ENCODE data around the gene ERMP1.

ERMP1 gene

DNA sequence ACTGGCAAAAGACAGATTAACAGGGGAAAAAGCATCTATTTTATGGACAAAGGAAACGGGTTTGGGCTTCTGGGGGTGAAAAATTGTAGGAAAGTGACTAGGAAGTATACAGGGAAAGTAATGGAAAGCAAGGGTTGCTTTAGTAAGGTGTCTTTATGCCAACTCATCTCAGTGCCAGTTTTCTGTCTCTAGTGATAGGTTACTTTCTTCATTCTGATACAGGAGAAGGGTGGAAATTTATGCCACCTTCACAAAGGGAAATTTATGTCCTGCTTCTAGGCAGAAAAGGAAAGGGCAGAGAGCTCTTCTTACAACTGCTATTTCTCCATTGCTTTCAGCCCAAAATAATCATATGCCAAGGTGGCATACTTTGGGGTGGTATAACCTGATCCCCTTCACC is 20.1 kb upstream of the ERMP1 start:
- DNase-seq = no peak

GRCh38 chr9:5851445-5851844 is 18.5 kb upstream of the ERMP1 start:
- no peak for DNase-seq

DNA sequence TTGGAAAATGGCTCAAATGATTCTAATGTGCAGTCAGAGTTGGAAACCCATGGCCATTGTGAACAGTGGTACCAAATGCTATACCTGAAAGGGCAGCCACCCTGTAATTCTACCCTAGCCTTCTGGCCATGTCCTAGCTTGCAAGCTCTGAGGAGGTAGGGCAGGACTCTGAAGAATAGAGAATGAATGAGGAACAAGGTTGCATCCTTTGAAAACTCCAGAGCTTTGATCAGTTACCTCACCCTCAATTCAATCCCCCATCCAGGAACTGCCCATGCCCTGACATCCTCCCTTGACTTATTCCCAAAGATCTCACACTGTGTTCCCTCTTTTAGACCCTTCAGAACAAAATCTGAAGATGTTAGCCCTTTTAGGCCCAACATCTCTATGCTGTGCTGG is 17.8 kb upstream of the ERMP1 start:
- DNase-seq = no peak

GRCh38 chr9:5848372-5848882 is 15.5 kb upstream of the ERMP1 start:
- DNase-seq = no peak

DNA sequence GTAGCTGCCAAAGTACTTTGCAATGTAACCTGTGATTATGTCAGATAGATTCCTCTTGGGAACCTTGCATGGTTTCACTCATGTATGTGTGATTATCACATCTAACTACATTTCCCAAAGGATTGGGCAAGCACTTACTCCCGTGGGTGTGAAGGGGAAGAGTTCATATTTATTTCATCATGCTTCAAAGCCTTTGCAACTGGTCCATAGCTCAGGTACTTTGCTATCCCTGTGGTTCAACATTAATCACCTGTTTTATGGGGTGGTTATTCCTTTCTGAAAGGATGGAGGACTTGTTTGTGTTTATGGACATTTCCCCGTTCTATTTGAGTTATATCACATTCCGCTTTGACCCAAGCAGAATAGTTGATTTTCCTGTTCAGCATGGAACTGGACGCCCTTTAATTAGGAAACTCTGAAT is 13.6 kb upstream of the ERMP1 start:
- no peak for DNase-seq

- no peak for DNase-seq
Measured at GRCh38 chr9:5846096-5846495, 13.2 kb upstream of the ERMP1 start.

- DNase-seq = no peak
Measured at GRCh38 chr9:5845157-5845531, 12.2 kb upstream of the ERMP1 start.

DNA sequence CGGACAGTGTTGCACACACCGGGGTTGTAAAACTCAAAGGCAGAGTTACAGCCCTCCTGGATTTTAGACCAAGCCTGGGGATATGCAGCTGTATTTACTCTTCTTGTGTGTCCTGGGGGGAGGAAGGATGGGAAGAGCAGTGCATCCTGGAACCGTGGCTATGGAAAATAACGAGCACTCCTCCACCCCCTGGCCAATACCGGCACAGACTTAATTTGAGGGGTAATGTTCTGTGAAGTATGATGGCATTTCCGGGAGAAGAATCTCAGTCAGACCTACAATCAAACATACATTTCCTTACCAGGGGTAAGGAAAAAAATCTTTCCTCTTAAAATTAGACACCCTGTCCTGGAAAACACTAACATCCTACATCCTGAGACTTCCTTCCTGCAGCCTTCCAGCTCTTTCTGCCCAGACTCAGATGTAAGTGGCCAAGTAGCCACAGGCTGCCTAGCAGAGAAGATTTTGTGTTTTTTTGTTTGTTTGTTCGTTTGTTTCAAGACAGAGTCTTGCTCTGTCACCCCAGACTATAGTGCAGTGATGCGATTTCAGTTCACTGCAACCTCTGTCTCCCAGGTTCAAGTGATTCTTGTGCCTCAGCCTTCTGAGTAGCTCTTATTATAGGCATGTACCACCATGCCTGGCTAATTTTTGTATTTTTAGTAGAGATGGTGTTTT is 11.0 kb upstream of the ERMP1 start:
- DNase-seq = peak; percentile 62

DNA sequence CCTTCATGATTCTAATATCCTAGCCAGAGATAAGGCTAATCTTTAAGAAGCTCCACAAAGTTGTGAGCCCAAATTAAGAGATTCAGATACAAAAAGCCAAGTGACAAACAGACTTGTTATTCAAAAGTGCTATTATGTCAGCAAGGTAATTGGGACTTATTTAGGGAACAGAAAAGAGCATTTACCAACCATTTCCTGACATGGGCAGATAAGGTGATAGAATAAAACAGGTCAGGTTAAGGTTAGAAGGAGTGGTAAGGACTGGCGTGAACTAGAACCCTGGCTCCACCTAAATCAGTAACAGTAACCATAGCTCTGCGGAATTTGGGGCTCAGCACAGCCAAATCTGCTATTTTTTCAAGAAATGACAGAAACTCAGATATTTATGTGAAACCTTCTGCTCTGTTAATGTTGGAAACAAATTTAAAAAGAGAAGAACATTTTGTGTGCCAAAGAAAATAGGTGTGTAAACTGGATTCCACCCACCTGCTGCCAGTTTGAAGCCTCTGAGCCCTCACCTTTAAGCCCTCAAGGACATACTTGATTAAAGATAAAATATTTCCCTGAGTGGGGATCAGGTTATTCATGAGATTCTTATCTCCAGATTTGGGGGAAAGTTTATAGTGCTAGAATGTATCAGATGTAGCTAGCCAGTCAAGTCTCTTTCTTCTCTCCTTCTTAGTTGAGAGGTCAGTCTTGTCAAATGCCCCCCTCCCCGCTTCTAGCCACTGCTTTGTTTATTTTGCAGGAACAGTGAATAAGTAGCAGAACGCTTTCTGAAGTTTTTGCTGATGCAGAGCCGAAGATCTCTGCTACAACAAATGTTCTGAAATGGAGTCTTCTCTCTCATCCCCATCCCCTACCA is 10.2 kb upstream of the ERMP1 start:
- DNase-seq = no peak

DNA sequence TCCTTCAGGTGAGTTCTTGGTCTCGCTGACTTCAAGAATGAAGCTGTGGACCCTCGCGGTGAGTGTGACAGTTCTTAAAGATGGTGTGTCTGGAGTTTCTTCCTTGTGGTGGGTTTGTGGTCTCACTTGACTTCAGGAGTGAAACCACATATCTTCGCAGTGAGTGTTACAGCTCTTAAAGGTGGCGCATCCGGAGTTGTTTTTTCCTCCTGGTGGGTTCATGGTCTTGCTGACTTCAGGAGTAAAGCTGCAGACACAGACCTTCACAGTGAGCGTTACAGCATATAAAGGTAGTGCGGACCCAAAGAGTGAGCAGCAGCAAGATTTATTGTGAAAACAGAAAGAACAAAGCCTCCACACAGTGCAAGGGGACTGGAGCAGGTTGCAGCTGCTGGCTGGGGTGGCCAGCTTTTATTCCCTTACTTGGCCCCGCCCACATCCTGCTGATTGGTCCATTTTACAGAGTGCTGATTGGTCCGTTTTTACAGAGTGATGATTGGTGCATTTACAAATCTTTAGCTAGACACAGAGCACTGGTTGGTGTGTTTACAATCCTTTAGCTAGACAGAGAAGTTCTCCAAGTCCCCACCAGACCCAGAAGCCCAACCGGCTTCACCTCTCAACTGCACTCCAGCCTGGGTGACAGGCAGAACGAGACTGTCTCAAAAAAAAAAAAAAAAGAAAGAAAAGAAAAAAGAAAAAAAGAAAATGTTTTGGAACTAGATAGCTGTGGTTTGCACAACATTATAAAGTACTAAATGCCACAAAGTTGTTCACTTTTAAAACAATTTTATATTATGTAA is 9.1 kb upstream of the ERMP1 start:
- DNase-seq = no peak

- DNase-seq = no peak
Measured at GRCh38 chr9:5840788-5841187, 7.9 kb upstream of the ERMP1 start.

- no peak for DNase-seq
Measured at GRCh38 chr9:5839572-5839902, 6.6 kb upstream of the ERMP1 start.

GRCh38 chr9:5838884-5839571 is 6.1 kb upstream of the ERMP1 start:
- no peak for DNase-seq

- no peak for DNase-seq
Measured at GRCh38 chr9:5835808-5836207, 2.9 kb upstream of the ERMP1 start.

DNA sequence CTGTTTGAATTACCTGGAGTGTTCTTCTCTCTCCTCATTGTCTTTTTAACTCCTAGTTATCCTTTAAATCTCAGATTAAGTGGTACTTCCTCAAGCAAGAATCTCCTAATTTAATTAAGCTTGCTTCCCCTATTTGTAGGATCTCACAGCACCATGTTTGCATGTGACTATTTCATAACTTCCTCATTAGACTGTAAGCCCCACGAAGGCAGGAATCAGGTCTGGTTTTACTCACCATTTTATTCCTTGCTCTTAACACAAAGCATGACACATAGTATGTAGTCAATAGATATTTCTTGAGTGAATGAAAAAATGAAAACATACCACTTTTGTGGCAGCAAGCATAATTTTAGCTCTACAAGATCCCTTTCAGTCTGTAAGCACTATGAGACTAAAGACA is 1.3 kb upstream of the ERMP1 start:
- DNase-seq = no peak

- no peak for DNase-seq
Measured at GRCh38 chr9:5832071-5832537, 813 bp downstream of the ERMP1 start.

- DNase-seq = no peak
Measured at GRCh38 chr9:5825895-5826622, 6.9 kb downstream of the ERMP1 start.

- no peak for DNase-seq
Measured at GRCh38 chr9:5825223-5825622, 7.7 kb downstream of the ERMP1 start.

DNA sequence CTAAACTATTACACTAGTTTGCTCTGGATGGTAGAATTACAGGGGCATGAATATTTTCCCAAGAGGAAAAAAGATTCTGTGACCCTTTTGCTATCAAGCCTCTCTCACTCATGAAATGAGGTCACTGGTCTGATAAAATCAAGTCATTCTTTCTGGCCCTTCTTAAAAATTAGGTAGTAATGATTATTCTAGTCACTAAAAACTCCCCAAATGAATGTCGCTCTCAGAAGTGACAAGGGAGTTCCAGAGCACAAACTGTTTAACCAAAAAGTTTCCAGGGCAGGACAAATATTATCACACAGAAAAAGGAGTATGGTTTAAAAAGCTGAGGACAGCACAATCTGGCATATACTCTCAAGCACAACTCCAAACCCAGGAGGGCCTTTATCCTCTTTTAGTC is 12.5 kb downstream of the ERMP1 start:
- DNase-seq = no peak

GRCh38 chr9:5819174-5819573 is 13.7 kb downstream of the ERMP1 start:
- DNase-seq = no peak

- no peak for DNase-seq
Measured at GRCh38 chr9:5818424-5819142, 14.3 kb downstream of the ERMP1 start.
